Right forelimb (tissue), 1 donor: ENCODE measurements around the gene ADAM10.
"Not testable (repeated sequence)": the region's sequence is repeated elsewhere in the genome, so short reads cannot be mapped to it uniquely, and the experiment has no call there.

Experiments
- DNase-seq: peaks from one replicate; pipeline ENCODE4 v3.0.0-alpha.2; 2018

The ADAM10 gene

DNA sequence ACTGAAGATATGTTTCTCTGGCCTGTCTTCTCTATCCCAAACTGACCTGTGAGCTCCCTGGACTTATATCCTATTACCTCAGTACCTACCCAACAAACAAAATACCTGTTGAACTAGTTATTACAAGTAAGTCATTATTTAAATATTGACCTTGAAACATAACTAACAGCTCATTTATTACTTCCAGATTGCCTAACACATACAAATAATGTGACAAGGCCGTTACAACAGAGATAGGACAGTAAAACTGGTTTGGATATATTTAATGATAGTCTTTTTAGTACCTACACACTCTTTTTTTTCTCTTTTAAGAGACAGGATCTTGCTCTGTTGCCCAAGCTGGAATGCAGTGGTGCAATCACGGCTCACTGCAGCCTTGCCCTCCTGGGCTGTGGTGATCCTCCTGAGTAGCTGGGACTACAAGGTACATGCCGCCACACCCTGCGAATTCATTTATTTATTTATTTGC lies 145.0 kb downstream of the ADAM10 start:
- DNase-seq: no peak

DNA sequence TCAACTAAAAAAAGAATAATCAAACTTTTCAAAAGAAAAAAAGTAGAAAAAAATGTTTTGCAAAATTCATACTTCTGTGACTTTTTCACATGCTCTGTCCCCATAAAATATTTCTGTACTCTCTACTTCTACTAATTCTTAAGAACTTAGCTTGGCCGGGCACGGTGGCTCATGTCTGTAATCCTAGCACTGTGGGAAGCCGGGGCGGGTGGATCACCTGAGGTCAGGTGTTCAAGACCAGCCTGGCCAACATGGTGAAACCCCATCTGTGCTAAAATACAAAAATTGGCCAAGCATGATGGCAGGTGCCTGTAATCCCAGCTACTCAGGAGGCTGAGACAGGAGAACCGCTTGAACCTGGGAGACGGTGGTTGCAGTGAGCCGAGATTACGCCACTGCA lies 145.6 kb downstream of the ADAM10 start:
- DNase-seq: not testable (repeated sequence)

DNA sequence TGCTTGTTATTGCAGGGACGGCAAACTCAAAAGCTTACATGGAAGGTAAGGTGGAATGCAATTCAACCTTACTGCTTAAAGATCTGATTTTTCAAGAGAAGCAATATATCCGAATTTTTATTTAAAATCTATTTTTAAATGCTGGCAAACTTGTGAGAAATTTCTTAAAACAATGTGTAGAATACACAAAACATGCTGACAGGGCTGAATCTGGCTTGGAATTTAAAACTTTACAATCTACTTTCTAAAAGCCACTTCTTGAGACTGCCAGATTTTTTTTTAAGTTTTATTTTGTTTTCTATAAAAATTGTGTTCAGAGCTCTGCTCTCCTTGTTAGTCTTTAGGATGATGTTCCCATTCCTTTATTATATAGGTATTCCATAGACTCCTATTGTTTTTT lies 146.7 kb downstream of the ADAM10 start:
- DNase-seq: no peak

DNA sequence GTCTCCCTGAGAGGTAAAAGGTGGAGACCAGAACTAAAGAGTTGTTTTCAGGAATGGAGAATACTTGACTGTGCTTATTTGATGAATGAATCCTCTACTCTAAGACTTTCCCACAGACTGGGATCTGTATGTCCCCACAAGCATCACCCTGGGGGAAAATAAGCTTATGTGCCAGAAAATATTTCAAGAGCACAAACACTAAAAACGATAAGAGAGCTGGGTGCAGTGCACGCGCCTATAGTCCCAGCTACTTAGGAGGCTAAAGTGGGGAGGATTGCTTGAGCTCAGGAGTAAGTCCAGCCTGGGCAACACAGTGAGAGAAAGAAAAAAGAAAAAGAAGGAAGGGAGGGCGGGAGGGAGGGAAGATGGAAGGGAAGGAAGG lies 150.7 kb downstream of the ADAM10 start:
- no peak for DNase-seq

DNA sequence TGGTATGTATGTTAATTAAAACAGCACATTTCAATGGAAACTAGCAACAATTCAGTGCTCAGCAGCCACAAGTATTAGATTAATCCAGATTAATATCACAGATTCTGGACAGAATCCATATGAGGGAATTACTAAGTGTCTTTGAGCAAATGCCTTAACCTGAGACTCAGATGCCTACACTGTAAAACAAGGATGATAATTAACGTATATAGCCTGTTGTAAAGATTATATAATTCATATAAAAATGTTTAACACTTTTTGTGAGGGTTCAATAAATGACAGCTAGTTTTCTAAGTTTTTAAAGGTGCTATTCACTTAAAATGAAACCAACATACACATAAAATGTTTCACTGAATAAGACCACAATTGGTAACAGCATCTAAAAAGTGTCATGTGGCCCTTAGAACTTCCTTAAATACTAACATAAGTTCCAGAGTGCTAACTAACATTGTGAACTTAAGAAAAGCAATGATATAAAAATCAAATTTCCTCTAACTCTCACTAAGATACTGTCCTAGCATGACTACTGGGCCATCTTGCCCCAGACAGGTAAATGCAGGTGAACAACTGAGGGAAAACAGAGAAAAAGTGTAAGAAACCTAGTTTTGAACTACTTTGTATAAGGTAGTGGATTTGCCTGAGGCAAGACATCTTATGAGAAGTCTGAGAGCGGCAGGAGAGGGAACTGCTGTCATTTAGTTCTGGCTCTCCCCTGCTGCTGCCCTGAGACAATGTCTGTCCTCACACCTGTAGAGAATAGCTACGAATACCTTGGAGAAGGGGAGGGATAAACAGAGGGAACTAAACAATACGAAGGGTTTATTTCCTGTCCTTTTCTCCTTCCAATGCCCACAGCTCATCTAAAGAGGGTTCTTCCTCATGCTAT lies 151.3 kb downstream of the ADAM10 start:
- no peak for DNase-seq

DNA sequence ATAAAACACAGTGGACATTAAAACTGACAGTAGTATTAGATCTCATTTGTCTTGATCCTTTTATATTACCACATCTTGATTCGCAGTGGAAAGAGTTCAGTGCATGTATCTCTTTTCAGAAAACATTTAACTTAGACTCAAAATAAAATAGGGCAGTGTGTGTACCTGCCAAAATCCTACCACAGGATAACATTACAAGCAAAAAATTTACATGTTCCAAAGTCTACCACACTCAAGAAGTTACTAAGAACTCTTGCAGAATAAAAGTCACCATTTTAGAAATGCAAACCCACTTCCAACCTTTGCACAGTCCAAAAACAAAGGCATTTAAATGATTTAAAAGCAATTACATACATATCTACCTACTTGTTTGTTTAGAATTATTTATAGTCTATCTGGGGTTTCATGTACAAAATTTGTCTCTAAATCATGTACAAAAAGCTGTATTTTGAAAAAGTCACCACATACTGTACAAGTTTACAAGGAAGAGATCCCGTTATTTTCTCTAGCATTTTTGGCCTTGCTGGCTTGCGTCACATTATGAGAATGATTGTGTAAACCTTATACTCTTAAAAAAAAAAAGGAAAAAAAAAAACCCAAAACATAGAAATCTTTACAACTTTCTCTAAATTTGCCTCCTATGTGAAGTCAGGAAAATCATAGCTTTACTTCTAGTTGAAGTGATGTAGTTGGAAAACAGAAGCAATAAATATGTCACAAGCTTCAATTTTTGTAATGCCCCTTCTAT lies 153.8 kb downstream of the ADAM10 start:
- DNase-seq: no peak

DNA sequence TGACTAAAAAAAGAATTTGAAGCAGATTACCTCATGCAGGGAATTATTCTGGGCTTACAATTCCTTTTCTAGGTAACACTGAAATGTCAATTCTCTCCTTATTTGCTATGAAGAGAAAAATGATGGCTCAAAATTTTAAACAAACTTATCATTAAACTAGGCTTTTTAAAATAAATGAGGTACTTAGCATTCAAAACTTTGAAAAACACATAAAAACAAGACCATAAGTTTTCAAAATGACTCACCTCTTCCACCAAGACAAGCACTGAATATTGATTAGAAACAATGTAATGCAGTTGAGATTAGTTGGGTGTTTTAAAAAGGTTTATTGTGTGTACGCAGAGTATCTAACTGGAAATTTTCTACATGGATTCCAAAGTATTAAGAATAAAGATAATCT lies 154.6 kb downstream of the ADAM10 start:
- no peak for DNase-seq

DNA sequence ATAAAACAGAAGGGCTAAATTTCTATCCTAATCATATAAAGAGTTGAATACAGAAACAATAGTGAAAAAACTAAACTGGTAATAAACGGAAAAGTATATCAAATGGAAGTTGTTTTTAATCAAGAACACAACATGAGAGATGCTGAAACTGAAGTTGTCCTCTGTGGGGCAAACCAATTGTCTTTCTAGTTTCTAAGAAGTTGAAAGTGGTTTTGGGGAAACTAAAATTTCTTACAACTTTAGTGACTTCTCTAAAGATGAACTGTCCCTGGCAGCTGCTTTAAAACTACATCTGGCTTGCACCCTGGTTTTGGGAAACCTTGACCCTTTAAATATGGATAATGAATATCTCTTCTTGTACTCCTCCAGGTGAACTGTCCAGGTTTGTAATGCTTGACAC lies 155.6 kb downstream of the ADAM10 start:
- no peak for DNase-seq

DNA sequence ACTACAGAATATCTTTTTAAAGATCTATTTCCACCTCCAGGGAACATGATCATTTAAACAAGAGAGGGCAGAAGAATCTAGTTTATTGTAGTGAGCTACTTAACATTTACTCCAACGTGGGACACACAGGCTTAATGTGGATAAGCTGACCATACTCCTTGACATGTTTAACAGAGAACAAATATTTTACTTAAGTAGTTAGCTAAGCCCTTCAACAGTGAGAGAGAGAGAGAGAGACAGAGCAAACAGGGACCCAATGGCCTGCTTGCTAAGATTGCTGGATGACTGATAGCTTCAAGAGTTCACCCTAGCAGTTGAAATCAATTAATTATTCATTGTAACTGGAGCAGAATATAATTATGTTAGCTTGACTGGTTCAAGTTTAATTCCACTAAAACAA lies 158.6 kb downstream of the ADAM10 start:
- DNase-seq: no peak

DNA sequence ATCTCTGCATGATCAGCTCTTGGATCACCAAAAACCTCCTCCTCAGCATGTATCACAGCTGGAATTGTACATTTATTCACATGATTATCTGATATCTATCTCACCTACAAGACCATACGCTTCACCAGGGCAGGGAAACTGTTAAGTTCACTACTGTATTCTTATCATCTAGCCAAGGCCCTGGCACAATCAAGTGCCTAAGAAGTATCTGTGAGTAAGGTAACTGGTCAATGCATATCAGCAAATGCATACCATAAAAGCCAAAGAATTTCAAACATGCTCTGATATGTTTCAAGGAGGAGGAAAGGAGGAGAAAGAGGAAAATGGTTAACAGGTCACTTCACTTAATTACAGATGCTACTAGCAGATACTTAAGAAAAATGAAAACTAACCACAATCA lies 159.3 kb downstream of the ADAM10 start:
- no peak for DNase-seq

DNA sequence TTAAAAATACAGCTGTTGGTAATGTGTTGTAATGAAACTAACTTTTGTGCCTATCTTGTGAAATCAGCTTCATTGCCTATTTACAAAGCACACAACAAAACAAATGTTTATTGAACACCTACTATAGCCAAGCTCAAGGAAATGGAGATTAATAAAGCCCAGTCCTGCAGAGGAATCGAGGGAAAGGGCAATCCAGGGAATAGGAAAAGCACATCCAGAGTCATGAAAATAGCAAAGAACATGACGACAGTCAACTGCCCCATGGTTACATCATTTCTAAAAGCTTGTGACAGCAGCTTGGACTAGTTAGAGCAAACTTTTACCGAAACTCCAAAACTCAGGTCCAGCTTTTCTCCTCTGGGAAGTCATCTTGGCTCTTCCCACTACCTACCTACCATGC lies 160.5 kb downstream of the ADAM10 start:
- no peak for DNase-seq

DNA sequence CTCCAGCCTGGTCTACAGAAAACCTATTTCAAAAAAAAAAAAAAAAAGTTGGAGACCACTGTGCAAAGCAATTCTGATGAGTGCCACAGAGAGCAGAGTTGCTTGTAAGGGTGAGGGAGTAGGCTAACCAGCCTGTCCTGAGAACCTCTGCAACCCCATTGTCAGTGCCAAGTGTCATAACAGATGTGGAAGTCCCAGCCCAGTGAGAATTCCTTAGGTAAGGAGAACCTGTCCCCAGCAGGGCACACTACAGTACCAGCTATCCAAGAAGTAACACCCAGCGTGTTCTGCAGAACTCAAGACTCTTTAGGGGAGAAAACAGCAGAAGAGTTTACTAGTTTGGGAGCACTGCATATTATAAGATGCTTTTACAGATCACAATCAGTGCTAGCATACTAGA lies 161.4 kb downstream of the ADAM10 start:
- no peak for DNase-seq

DNA sequence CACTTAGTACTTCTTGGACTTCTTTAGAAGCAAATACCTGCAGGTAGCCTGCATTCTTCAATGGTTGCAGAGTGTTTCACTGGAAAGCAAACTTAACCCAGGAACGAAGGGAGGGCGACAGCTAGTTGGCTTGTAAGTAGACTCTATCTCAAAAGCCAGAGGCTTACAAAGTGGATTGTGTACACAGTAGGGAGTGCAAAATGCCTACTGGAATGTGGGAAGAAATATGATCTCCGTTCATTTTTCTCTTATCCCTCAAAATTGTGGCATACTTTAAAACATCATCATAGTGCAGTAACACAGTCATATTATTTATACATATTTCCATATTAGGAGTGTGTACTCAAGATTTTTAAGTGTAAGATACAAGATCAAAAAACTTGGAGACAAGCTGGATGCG lies 162.0 kb downstream of the ADAM10 start:
- DNase-seq: no peak

DNA sequence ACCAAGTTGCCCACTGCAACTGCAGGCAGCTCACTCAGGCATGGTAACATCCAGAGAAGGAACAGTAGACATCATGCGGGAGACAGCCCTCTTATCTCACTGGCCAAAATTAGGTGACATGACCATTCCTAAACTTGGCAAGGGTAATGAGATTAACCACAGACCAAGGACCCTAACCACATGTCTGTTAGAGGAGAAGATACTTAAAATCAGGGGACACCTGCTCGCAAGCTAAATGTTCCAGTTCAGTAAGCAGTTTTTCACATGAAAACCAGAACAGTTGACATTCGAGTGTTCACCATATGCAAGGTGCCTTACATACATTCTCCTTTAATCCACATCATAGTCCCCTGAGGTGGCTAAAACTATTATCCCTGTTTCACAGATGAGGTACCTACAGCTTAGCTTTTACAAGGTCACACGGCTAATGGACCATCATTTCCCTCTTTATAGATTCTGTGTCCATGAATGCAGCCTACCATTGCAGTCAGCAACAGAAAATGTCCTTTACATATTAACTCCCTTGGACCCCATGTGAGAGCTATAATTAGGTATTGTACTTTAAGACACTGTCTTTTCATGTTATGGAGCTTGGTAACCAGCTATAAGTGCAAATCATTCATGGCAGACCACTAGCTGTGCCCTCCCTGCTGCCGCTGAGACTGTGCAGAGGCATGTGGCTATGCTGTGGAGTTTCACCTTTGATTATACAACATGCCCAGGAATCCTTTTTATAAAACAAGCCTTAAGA lies 163.6 kb downstream of the ADAM10 start:
- no peak for DNase-seq

DNA sequence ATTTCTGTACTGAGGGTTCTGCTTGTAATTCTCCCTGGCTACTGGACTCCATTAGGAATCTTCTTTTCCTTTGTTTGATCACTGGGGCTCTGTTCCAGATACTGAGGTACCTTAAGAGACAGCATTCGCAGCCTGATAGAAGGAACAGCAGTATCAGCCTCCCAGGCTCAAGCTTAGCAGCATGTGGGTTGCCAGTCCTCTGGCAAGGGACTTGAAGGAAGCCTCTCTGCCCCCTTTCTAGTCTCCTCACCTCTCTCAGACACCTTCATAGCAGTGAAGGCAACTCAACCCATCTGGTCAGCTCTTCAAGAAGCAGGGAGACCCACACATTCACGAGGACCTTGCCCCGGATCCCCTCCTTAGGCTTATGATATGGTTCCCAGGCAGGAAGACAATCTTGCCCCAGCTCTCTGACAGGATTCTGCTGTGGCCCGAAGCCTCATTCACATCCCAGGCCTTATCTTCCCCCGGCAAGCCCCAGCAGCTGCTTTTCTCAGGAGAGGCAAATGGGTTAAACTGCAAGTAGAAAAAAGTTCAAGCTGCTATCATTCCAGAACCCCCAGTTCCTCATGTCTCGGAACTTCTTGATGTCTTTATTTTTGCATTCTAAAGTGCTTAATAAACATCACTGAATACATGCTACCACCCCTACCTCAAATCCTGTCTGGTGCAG lies 164.6 kb downstream of the ADAM10 start:
- DNase-seq: no peak

DNA sequence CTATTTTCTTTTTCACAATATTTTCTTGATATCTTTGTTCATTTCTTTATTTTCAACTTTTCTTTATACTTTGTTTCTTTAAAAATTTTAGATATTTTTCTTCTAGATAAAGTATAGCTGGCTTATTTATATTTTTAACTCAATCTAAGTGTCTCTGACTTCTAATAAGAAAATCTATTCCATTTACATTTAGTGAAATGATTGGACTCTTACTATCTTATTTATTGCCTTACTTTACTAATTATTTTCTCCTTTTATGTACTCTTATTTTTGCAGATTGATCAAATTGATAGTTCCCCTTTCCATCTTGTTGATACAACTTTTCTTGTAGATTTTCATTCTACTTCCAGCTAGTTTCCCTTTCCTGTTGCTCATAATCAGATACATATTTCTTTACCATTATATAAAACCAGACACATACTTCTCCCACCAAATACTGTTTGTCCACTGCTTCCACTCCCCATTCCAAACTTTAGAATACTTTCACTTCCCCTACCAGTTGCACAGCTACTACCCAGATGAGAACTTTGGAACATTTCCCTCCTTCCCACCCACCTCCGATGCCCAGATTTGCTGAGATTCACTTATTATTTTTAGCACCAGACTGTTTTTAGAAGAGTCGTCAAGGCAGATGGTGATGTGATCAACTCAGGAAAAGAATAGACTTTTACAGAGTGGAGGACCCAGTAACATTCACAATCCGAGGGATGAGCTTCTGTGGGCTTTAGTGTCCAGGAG lies 166.2 kb downstream of the ADAM10 start:
- no peak for DNase-seq

DNA sequence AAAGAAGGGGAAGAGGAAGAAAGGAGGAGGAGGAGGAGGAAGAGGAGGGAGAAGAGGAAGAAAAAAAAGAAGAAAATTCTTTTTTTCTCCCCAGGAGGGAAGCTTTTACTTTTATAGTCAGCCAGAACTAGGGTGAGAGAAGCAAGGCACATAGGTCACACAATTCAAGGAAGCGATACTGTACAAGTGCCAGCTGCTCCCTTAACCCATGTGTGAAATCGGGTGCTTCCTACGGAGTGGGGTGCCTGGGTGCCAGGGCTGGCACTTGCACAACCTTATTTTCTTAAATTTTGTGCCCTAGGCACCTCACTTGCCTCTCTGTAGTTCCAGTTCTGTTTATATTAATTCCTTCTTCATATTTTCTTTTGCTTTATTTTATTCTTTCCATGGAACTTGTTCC lies 167.3 kb downstream of the ADAM10 start:
- no peak for DNase-seq

DNA sequence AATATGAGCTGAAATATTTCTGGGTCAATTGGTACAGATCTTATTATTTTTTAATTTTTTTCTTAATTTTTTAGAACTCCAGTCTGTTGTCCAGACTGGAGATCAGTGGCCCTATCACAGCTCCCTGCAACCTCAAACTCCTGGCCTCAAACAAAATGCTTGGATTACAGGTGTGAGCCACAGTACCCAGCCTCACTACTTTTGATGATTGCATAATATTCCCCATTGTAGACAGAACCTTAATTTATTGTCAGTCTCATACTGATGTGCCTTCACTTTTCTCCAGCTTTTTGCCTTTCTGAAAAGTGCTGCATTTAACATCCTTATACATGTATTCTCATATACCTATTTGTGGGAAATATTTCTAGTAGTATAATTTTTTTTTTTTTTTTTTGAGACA lies 172.8 kb downstream of the ADAM10 start:
- DNase-seq: no peak

DNA sequence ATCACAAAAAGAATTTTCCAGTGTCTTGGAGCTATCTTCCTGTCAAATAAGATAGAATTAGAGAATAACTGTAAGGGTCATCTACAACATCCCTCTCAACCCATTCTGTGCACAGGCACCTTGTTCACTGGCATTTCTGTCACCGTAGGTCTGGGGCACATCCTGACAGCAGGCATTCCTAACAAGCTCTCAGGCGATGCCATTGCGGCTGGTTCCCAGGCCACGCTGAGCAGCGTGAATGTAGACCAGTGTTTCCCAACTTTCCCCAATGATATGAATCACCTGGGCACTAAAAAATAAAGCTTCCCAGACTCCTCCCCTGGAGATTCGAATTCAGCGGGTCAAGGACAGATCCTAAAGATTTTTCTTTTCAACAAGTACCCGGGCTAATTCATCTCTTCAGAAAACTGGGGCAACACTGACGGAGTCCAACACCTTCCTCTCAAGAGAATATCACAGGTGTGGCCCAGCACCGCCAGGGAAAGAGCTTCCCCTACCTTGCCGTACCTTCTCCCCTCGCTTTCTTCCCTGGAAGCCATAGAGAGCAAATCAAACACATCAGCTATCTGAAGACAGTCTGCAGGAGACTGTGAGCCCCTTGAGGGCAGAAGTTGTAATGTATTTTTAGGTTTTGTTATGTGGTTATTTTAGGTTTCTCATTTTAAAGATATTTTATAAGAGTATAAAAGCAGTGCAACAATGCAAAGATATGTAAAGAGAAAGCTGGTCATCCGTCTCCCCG lies 174.3 kb downstream of the ADAM10 start:
- DNase-seq: no peak

DNA sequence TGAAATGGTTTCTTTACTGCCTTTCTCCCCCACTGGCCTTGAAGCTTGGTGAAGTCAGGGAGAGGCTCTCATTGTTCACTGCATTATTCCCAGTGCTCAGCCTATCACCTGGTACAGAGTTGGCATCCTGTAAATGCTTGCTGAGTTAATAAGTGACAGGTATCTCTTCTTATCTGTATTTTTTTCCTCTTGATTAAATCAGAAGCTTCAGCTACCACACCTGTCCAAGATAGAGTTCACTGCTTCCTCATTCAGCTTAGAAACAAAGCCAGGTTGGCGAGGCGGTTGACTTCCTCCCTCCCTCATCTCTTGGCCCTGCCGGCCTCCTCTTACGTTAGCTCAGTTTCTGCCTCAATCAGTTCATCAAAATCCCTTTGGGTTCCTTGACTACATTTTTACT lies 174.9 kb downstream of the ADAM10 start:
- no peak for DNase-seq

DNA sequence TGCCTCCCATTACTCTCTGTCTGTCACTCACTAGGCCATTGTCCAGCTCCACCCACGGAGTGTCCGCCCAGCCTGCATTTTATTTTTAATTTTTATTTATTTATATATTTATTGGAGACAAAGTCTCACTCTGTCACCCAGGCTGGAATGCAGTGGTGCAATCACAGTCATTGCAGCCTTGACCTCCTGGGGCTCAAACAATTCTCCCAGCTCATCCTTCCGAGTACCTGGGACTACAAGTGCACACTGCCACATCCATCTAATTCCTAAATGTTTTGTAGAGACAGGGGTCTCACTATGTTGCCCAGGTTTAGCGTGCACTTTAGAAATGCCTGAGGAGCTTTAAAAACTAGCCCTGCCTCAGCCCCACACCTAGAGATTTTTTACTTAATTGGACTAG lies 176.2 kb downstream of the ADAM10 start:
- DNase-seq: no peak

DNA sequence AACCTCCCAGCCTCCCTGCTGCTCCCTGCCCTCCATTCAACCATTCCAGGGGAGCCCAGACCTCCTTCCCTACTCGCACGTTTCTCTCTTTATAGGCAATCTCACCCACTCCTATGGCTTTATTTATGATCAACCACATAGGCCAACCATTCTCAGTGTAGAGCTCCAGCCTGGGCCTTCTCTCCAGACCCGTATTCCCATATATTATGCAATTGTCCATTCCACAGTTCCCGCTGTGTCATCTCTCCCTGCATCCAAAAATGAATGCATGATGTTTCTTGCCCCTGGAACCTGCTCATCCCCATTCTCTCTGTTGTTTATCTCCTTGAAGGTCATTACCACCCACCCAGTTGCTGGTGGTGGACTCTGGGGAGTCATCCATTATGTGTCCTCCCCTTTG lies 177.0 kb downstream of the ADAM10 start:
- DNase-seq: no peak
